Activated CD8-positive, alpha-beta memory T cell treated with anti-CD3 and anti-CD28 coated beads, Interleukin-2, amount 50 U/mL, for 24 hours (primary cell): Measurements from ENCODE around the gene RNASE2.
"Not testable (repeated sequence)": the region's sequence is repeated elsewhere in the genome, so short reads cannot be mapped to it uniquely, and the experiment has no call there.

Source experiments
- DNase-seq: peaks from one replicate; pipeline ENCODE4 v3.0.0-alpha.2; 2020; ENCODE audit errors: extremely low read depth

Gene RNASE2

DNA sequence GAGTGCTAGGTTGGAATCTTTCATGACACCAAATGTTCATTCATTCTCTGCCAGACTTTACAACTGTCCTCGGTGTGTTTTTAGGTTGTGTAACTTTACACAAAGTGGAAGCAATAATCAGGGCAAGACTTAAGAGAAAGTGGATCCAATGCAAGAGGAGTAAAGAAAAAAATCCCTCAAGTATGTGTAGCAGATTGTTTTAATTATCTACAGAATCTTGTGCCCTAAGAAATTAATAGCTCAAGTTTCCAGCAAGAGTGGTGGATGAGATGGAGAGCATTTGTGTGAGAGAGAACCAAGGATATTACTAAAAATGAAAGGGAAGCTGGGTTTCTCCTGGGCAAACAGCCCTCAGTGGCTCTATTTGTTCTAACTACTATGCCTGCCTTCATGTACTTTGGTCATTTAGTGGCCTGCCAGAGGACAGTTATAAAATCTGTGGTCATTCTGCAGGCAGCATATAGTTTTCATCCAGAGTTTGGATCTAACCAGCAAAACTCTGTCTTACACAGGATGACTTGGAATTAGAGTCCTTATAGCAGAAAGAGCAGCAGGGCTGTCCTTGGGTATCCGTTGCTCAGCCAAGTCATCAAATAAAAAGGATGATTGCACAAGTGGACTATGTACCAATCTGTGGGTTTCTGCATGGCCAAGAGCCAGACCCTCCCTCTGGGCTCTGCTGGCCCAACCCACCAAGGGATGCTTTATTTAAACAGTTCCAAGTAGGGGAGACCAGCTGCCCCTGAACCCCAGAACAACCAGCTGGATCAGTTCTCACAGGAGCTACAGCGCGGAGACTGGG is at the start of gene RNASE2:
Gene RNASE2 (plus strand): TSS at position 752 of the 802 bp plus-strand sequence. CDS start 285 bp downstream, outside the sequence.
- not testable (repeated sequence) for DNase-seq

DNA sequence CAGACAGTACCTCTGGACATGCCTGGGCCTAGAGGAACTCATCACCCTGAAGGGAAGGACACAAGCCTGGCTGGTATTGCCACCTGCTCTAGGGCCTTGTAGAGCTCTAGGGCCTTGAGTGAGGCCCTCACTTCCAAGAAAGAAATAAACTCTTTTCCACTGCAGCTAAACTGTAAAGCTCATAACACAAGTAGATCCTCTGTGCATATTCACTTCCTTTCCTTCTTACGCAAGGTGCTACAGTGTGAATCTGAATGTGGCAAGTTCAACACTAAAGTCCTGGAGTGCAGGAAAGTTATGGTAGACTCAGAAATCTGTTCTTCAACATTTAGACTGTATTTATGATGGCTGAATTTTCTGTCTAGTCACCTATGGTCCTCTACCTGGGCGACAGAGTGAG is 49.6 kb upstream of the RNASE2 start:
- no peak for DNase-seq

DNA sequence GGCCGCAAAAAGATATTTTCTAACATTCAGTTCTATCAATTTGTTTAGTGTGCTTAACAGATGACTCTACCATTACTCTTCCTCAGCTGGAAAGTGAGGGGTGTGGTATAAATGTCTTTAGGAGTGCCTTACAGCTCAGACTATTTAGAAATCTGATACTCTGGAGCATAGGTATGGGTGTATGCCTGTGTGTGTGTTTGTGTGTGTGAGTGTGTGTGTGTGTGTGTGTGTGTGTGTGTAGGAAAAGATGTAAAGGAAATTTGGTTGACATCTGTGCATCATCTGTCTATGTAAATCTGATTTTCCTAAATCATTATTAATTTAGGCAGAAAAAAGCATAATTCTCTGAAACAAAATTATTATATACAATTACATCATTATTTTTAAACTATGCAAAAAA is 48.1 kb upstream of the RNASE2 start:
- no peak for DNase-seq

DNA sequence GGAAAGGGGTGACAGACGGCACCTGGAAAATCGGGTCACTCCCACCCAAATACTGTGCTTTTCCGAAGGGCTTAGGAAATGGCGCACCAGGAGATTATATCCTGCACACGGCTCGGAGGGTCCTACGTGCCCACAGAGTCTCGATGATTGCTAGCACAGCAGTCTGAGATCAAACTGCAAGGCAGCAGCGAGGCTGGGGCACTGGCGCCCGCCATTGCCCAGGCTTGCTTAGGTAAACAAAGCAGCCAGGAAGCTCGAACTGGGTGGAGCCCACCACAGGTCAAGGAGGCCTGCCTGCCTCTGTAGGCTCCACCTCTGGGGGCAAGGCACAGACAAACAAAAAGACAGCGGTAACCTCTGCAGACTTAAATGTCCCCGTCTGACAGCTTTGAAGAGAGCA is 44.5 kb upstream of the RNASE2 start:
- DNase-seq: not testable (repeated sequence)

DNA sequence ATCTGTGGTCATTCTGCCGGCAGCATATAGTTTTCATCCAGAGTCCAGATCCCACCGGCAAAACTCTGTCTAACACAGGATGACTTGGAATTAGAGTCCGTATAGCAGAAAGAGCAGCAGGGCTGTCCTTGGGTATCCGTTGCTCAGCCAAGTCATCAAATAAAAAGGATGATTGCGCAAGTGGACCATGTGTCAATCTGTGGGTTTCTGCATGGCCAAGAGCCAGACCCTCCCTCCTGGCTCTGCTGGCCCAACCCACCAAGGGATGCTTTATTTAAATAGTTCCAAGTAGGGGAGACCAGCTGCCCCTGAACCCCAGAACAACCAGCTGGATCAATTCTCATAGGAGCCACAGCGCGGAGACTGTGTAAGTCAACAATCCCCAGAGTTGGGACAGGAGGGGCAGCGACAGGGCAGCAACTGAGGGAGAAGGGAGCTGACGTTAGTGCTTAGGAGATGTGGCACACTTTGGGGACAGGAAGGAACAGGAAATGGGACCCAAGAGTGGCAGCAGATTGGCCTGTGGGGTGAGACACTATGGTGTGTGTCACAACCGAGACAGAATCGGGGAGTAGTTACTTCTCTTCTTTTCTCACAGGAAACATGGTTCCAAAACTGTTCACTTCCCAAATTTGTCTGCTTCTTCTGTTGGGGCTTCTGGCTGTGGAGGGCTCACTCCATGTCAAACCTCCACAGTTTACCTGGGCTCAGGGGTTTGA is 36.1 kb upstream of the RNASE2 start:
- DNase-seq: not testable (repeated sequence)

DNA sequence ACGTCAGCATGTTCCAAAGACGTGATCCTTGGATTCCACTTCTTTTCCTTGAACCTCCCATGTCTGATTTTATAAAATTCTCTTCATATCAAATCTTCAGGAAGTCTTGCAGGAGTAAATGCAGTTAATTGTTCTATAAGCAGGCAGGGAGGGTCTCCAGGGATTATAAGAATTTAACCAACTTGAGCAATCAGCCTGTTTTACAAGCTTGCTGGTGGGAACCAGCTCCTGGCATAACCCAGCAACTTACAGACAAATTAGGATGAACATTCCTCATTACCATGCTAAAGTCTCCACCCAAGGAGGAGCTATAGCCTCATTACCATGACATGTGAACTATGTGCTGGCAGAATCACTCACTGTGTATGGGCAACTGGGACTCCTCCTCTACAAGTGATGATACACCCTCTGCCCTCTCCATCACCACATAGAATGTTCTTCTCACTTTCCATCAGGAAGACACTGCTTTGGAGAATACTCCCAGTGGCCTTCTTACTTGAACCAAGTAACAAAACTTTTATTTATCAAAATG is 31.5 kb upstream of the RNASE2 start:
- not testable (repeated sequence) for DNase-seq

DNA sequence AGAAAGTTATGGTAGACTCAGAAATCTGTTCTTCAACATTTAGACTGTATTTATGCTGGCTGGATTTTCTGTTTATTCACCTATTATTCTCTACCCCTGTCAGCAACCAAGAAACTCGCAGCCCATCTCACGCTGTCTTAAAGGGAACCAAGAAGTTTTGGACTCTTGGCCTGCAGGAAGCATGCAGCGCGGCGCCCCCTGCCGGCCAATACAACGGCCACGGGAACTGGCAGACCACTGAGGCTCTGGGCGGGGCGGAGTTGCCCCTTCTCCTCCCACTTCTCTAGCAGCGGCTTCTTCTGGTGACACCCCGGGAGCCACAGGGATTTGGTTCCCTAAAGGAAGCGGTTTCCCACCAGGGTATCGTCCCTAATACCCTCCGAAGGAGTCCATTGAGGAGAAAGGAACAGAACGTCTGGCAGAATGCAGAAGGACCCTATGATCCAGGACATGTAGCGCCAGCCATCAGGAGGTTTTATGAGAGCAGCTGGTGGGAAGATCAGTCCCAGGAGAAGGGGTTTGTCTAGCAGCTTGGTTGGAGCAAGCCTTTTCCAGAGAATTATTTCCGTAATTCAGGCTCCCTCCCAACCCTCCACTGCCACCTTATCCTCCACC is 21.0 kb upstream of the RNASE2 start:
- no peak for DNase-seq

DNA sequence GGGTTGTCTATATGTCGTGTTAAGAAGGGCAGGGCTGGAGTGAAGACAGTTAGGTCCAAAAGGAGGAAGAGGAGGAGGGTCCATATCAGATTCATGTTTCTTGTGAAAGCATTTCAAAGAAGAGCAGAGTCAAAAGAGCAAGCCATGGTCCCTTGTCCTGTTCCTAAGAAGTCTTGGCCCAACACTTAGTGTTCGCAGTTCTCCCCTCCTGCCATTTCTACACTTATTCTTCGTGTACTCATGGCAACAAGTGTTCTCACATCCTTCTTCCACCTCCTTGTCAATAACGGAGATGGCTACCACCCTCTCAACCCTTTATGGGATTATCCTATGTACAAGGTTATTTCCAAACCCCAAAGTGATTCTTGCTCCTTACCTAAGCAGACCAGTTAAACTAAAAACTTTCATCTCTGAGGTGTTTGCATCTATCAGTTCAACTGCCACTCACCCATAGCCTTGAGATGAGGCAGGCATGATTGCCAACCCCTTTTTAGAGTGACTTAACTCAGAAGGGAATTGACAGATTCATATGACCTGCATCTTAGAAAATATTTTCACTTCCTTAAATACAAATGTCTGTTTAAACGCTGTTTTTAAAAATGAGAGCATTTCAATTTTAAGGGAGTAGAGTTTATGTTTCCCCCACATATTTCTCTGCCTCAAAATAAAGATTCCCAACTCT is 19.8 kb upstream of the RNASE2 start:
- DNase-seq: no peak

DNA sequence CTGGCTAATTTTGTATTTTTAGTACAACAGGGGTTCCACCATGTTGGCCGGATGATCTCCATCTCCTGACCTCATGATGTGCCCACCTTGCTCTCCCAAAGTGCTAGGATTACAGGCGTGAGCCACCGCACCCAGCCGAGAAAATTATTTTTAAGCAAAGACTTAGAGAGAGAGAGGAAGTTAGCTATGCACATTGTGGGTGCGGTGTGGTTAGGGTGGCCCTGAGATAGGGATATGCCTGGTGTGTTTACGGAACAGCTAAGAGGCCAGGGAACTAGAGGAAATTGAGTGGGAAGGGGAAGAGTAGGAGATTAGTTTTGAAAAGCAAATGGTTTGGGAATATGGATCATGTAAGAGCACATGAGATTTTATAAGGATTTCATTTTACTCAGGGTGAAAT is 10.1 kb upstream of the RNASE2 start:
- not testable (repeated sequence) for DNase-seq

DNA sequence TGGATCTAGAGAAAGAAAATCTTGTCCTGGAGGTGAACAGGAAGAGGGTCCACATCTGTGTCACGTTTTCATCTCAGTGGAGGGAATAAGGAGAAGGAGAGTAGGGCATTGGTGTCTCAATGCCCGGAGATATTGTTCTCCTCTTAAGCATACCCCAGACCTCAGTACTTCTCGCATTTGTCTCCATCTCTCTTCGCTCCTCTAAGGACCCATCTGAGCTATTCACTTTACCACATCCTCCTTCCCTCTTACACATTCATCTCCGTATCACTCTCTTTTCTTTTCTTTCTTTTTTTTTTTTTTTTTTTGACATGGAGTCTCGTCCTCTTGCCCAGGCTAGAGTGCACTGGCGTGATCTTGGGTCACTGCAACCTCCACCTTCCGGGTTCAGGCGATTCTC is 8.6 kb upstream of the RNASE2 start:
- not testable (repeated sequence) for DNase-seq

DNA sequence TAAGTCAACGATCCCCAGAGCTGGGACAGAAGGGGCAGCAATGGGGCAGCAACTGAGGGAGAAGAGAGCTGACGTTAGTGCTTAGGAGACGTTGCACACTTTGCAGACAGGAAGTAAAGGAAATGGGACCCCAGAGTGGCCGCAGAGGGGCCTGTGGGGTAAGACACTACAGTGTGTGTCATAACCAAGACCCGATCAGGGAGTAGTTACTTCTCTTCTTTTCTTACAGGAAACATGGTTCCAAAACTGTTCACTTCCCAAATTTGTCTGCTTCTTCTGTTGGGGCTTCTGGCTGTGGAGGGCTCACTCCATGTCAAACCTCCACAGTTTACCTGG is 219 bp downstream of the RNASE2 start:
- not testable (repeated sequence) for DNase-seq

DNA sequence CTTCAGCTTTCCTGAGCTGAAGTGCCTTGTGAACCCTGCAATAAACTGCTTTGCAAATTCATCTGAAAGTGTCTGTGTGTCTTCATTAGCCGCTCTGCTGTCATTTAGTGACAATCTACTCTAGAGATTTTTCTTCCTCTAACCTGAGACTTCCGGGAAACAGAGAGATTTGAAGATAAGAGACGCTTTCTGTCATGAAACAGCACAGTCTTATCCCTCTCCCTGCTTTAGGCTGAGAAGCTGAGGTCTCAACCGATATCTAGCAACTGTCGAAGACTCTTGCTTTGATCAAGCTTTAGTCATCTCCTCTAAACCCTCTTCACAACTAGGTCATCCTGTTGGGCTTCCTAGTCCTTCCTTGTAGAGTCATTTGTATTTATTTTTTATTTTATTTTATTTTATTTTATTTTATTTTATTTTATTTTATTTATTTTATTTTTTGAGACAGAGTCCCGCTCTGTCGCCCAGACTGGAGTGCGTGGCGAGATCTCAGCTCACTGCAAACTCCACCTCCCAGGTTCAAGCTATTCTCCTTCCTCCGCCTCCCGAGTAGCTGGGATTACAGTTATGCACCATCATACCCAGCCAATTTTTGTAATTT is 1.2 kb downstream of the RNASE2 start:
- DNase-seq: no peak

DNA sequence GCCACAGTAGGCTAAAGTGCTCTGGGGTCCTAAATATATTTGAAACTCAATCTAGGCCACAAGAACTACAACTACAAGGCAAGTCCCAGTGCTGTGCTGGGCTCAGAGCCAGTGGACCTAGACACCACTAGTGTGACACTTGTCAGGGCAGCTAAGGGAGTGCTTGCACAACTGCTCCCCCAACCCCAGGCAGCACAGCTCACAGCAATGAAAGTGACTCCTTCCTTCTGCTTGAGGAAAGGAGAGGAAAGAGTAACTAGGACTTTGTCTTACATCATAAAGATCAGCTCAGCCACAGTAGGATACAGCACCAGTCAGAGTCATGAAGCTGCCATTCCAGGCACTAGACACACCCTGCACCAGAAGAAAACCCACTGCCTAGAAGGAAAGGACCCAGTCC is 3.7 kb downstream of the RNASE2 start:
- DNase-seq: not testable (repeated sequence)

DNA sequence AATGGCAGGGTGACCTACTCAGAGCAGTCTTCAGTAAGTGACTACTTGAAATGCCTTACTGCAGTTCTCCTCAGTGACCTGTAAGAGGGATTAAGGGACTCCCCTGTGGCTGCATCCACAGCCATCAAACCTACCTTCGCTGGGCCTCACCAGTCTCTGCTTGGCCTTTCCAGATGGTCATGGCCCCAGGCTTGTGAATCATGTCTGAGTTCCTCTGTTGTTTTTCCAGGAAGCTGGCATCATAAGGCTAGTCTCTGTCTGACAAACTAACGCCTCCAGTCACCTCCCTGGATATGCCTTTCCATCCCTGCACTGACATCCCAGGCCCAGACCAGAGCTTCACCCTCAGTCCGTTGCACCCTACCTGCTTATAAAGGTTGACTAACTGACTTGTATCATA is 14.0 kb downstream of the RNASE2 start:
- no peak for DNase-seq

DNA sequence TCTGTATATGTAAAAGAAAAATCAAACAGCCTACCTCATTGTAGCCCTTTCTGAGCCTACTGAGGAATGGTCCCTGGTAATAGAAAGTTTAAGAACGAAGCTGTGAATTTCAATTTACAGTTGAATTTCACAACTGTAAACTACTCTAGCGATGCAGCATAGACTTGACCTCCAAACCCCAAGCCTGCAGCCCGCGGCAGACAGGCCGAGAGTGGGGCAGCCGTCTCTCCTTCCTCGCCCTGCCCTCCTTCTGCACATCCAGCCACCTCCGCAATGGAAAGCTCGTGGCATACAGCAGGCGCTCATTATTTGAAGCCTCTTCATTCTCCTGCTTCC is 15.3 kb downstream of the RNASE2 start:
- no peak for DNase-seq

DNA sequence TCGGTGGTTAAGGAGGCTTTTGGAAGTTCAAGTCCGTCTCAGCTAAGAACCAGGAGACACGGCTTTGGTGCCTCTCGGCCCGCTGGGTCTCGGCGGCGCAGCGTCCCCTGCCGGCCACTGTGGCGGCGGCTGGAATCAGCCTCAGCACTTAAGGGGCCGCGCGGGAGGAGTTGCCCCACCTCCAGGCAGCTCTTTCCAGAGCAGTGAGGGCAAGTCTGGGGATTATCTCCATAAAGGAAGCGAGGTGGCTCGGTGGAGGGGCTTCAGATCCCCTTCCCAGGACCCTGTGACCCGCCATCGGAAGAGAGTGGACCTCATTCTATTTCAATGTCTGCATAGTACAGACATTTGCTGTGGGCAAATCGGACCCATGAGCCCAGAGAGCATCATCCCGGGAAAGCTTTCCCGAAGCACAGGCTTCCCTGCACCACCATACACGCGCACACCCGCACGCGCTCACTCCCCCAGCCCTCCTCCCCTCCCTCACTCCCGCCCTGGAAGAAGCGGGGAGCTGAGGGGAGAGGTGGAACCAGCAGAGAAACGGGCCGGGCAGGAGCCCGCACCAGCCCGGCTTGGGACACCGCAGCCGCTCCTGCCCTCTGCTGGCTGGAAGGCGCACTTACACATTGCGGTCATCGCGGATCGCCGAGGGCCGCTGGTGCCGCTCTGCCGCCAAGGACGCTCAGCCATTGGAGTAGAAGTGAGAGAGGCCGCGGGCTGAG is 15.9 kb downstream of the RNASE2 start:
- peak; percentile 44 for DNase-seq

DNA sequence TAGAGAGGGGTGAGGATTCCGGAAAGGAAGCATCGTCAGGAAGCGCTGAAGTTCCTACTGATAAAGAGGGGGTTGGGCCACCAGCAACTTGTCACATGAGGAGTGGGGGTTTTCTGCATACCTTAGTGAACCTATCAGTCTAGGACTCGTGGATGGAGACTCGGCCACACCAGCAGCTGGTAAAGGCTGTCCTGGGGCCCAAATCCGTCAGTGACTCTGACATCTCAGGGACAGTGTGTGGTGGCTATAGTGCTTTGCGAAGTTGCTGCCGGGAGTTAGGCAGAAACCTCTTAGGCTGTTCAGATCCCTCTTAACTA is 16.4 kb downstream of the RNASE2 start:
- no peak for DNase-seq

DNA sequence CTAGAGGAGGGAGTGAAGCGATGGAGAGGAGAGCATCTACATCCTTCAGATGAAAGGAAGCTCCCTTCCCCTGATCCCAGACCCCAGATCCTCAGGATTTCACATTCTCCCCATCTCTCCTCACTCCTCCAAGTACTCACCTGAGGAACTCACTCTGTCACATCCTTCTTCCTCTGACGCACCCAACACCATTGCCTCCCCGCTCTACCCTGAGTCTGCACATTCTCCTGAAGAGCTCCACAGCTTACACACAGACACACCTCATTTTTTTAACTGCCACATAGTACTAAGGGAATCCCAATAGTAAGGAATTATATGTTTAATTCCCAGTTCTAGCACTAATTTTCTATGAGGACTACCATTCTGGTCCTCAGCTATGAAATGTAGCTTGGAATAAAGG is 18.2 kb downstream of the RNASE2 start:
- DNase-seq: no peak

DNA sequence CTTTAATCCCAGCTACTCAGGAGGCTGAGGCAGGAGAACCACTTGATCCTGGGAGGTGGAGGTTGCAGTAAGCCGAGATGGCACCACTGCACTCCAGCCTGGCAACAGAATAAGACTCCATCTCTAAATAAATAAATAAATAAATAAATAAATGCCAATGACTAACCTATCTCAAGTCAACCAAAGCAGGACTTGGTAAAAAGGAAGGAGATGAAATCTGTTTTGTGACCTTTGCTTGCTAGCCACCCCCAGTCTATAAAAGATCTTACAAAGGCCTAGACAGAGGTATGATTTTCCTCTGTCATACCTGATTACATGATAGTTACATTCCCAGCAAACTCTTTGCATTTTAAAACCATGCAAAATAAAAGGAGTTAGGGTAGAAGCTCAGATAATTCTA is 21.0 kb downstream of the RNASE2 start:
- no peak for DNase-seq

DNA sequence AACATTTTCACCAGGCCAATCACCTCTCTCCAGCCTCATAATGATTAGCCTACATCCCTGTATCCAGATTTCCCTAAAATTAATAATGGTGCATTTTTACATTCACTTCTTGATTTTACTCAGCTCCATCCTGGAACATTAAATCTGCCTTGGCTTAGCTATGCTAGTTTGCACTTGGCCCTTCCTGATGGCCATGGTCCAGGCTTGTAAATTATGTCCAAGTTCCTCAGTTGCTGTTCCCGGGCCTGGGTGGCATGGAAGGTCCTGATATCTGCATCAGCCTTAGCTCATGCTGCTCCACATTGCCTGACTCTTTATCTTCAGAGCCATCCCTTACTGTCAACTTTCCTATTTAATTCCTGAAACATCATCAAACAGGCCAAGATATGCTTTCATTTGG is 23.4 kb downstream of the RNASE2 start:
- no peak for DNase-seq

DNA sequence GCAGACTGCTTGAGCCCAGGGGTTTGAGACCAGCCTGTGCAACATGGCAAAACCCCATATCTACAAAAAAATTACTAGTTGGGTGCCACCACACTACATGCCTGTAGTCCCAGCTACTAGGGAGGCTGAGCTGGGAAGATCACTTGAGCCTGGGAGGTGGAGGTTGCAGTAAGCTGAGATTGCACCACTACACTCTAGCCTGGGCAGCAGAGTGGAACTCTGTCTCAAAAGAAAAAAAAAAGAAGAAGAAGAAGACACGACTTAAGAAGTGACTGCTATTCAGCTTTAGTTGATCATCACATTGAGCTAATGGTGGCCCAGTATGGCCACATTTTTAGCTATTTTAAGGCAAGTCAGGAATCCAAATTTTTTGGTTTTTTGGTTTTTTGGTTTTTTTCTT is 25.6 kb downstream of the RNASE2 start:
- DNase-seq: no peak
